HepG2 (cell line): ENCODE measurements around the gene CPT1B. TPM values are rescaled to one million over a fixed set of nuclear protein-coding genes. Genes with fewer than 3 reads are reported as not detected.

ENCODE experiments used
- CEBPB ChIP-seq: IDR thresholded peaks from 2 replicates; pipeline ENCODE4 v1.6.1; 2011; ENCODE audit warnings: low read depth, low read length, improper control_type of control experiment, borderline replicate concordance
- CHCHD3 ChIP-seq: sonication (generic); formaldehyde crosslinking; IDR thresholded peaks from 2 replicates; pipeline ENCODE4 v1.8.0; 2022; ENCODE audit warnings: mild to moderate bottlenecking, missing genetic modification reagents, moderate library complexity
- ISX ChIP-seq: sonication (generic); formaldehyde crosslinking; conservative IDR thresholded peaks from 2 replicates; pipeline ENCODE4 v1.5.0; 2020; ENCODE audit warnings: missing genetic modification reagents
- KMT2A ChIP-seq: sonication (generic); formaldehyde crosslinking; IDR thresholded peaks from 2 replicates; pipeline ENCODE4 v1.4.0; 2020; ENCODE audit warnings: missing genetic modification reagents
- MTF1 ChIP-seq: sonication (generic); formaldehyde crosslinking; IDR thresholded peaks from 2 replicates; pipeline ENCODE4 v1.5.0; 2020; ENCODE audit warnings: missing genetic modification reagents
- MYC ChIP-seq: sonication (generic); formaldehyde crosslinking; IDR thresholded peaks from 2 replicates; pipeline ENCODE4 v1.9.0; 2021; ENCODE audit warnings: missing genetic modification reagents, borderline replicate concordance
- SNAI1 ChIP-seq: sonication (generic); formaldehyde crosslinking; IDR thresholded peaks from 2 replicates; pipeline ENCODE4 v1.5.0; 2020; ENCODE audit warnings: mild to moderate bottlenecking, missing genetic modification reagents, borderline replicate concordance
- ZNF674 ChIP-seq: sonication (generic); formaldehyde crosslinking; IDR thresholded peaks from 2 replicates; pipeline ENCODE4 v1.5.0; 2020; ENCODE audit warnings: low read depth, mild to moderate bottlenecking, missing genetic modification reagents
- ZNF737 ChIP-seq: sonication (generic); formaldehyde crosslinking; IDR thresholded peaks from 2 replicates; pipeline ENCODE4 v1.5.0; 2020; ENCODE audit warnings: missing genetic modification reagents, mild to moderate bottlenecking, borderline replicate concordance
- polyA plus RNA-seq, 8 experiments: library from polyadenylated mRNA; depleted of rRNA in 3 of 8; stranded (reverse) in 7 of 8; unstranded in 1 of 8; fragments of >200 nt; fragmentation: Illumina TruSeq in 4 of 8; extraction: Trizol in 4 of 8; gene quantifications; 2 replicates each; pipeline versions ENCODE4 v1.2.1 to v1.2.3, GENCODE V29; 2011 to 2016; ENCODE audit warnings: low read depth in 4 of 8, missing spikeins in 1 of 8, mixed read lengths in 1 of 8; ENCODE audit not compliant: insufficient read depth in 1 of 8
- total RNA-seq, 5 experiments: library from RNA; depleted of rRNA; stranded (reverse); fragments of >200 nt; fragmentation: Illumina TruSeq; extraction: Trizol; gene quantifications; 2 replicates each; pipeline ENCODE4 v1.2.3, GENCODE V29; 2016; ENCODE audit warnings: low read depth in 1 of 5
- TF ChIP-seq, protein P1 (sequence below): sonication (generic); formaldehyde crosslinking; IDR thresholded peaks from 2 replicates; pipeline ENCODE4 v1.4.0; 2020; ENCODE audit warnings: missing genetic modification reagents
- TF ChIP-seq, protein P2 (sequence below): sonication (generic); formaldehyde crosslinking; IDR thresholded peaks from 2 replicates; pipeline ENCODE4 v1.8.0; 2022; ENCODE audit warnings: mild to moderate bottlenecking, missing genetic modification reagents
- TF ChIP-seq, protein P3 (sequence below): sonication (generic); formaldehyde crosslinking; conservative IDR thresholded peaks from 2 replicates; pipeline ENCODE4 v1.8.0; 2022; ENCODE audit warnings: mild to moderate bottlenecking, moderate library complexity, missing genetic modification reagents
- TF ChIP-seq, protein P4 (sequence below), 2 experiments: fragments of 450-650 bp in 1 of 2; sonication (generic) in 1 of 2; formaldehyde crosslinking; IDR thresholded peaks; 2 replicates each; pipeline versions ENCODE4 v1.5.0 to v1.8.0; 2020 to 2022; ENCODE audit warnings: mild to moderate bottlenecking in 1 of 2, missing genetic modification reagents in 1 of 2

CPT1B gene
- total and polyA plus RNA-seq, 2 of the 13 experiments (the other 11 are each of a cell fraction or from before 2014, with no cell fraction given) = 9.2 to 19.5 TPM

DNA sequence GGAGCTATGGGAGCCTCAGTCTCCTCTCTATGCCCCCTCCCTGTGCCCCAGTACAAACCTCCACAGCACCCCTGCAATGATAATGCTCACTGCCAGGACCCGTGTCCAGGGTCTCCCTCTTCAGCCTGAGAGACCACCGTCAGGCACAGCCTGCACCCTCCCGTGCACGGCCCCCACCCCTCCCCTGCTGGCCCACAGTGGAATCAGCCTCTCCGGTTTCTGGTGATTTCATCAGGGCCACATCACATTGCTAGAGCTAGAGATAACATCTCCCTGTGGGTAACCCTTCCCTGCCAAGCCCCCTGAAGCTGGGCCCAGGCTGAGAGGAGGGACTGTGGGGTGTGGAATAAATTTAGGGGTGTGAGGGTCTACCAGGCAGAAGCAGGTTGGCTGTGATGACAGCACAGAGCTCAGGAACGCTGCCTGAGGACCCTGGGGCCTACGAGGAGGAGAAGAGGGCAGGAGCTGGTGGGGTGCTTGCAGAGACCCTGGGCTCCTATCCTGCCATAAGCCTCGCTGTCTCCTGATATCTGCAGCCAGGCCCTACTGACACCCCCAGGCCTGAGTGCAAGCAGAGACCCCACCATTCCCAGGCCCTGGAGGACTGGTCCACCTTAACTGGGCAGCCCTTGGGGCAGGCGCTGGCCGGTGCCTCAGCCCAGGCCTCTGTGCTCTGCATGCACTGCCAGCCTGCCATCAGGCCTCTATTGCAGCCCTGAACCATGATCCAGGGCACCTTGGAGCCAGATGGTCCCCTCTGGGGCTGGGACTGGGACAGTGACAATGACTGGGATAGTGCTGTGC is 32.5 kb downstream of the CPT1B start, which contains the start of gene KLHDC7B (continued):
- TF ChIP-seq, protein P1, sequence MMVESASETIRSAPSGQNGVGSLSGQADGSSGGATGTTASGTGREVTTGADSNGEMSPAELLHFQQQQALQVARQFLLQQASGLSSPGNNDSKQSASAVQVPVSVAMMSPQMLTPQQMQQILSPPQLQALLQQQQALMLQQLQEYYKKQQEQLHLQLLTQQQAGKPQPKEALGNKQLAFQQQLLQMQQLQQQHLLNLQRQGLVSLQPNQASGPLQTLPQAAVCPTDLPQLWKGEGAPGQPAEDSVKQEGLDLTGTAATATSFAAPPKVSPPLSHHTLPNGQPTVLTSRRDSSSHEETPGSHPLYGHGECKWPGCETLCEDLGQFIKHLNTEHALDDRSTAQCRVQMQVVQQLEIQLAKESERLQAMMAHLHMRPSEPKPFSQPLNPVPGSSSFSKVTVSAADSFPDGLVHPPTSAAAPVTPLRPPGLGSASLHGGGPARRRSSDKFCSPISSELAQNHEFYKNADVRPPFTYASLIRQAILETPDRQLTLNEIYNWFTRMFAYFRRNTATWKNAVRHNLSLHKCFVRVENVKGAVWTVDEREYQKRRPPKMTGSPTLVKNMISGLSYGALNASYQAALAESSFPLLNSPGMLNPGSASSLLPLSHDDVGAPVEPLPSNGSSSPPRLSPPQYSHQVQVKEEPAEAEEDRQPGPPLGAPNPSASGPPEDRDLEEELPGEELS (CRISPR knock-in tag) = no peak
- TF ChIP-seq KMT2A = no peak
- TF ChIP-seq, protein P2, sequence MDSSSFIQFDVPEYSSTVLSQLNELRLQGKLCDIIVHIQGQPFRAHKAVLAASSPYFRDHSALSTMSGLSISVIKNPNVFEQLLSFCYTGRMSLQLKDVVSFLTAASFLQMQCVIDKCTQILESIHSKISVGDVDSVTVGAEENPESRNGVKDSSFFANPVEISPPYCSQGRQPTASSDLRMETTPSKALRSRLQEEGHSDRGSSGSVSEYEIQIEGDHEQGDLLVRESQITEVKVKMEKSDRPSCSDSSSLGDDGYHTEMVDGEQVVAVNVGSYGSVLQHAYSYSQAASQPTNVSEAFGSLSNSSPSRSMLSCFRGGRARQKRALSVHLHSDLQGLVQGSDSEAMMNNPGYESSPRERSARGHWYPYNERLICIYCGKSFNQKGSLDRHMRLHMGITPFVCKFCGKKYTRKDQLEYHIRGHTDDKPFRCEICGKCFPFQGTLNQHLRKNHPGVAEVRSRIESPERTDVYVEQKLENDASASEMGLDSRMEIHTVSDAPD (CRISPR knock-in tag) = no peak
- TF ChIP-seq ZNF674 = no peak
- TF ChIP-seq, protein P3, sequence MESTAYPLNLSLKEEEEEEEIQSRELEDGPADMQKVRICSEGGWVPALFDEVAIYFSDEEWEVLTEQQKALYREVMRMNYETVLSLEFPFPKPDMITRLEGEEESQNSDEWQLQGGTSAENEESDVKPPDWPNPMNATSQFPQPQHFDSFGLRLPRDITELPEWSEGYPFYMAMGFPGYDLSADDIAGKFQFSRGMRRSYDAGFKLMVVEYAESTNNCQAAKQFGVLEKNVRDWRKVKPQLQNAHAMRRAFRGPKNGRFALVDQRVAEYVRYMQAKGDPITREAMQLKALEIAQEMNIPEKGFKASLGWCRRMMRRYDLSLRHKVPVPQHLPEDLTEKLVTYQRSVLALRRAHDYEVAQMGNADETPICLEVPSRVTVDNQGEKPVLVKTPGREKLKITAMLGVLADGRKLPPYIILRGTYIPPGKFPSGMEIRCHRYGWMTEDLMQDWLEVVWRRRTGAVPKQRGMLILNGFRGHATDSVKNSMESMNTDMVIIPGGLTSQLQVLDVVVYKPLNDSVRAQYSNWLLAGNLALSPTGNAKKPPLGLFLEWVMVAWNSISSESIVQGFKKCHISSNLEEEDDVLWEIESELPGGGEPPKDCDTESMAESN (CRISPR knock-in tag) = 0 out of 2 replicates have a peak, but pooled peaks have one; percentile 31
- TF ChIP-seq MTF1 (CRISPR knock-in tag) = no peak
- TF ChIP-seq, protein P4, sequence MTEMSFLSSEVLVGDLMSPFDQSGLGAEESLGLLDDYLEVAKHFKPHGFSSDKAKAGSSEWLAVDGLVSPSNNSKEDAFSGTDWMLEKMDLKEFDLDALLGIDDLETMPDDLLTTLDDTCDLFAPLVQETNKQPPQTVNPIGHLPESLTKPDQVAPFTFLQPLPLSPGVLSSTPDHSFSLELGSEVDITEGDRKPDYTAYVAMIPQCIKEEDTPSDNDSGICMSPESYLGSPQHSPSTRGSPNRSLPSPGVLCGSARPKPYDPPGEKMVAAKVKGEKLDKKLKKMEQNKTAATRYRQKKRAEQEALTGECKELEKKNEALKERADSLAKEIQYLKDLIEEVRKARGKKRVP (CRISPR knock-in tag; IDR thresholded peaks at IDR 0.05) = peak in 1 of 2 experiments; percentile 94; a peak in 2 of 4 replicates
- TF ChIP-seq CHCHD3 = no peak
- TF ChIP-seq SNAI1 (CRISPR knock-in tag) = no peak
- no peak for TF ChIP-seq ZNF737 (CRISPR knock-in tag)
- no peak for TF ChIP-seq ISX
- 0 out of 2 replicates have a peak, but pooled peaks have one; percentile 22 for TF ChIP-seq CEBPB
- no peak for TF ChIP-seq MYC (CRISPR knock-in tag)
